GM21526 (cell line): Measurements from ENCODE around the gene MCRS1.

Experiments used
- ATAC-seq: cut with Tn5 transposase; IDR thresholded peaks from one replicate; pipeline ENCODE4 v1.9.1; 2021; ENCODE audit warnings: moderate library complexity; ENCODE audit not compliant: unreplicated experiment, low FRiP score

MCRS1 gene

GRCh38 chr12:49557187-49557916 is 10.6 kb downstream of the MCRS1 start:
- no peak for ATAC-seq

- no peak for ATAC-seq
These were observed 11.4 kb downstream of the MCRS1 start for GRCh38 chr12:49556391-49557186.

- ATAC-seq: no peak
These were observed 12.1 kb downstream of the MCRS1 start for GRCh38 chr12:49555631-49556390.

GRCh38 chr12:49554266-49554665 is 13.7 kb downstream of the MCRS1 start:
- no peak for ATAC-seq

GRCh38 chr12:49553512-49554088 is 14.3 kb downstream of the MCRS1 start:
- no peak for ATAC-seq

- ATAC-seq: no peak
These were observed 15.0 kb downstream of the MCRS1 start for GRCh38 chr12:49552899-49553298.

- no peak for ATAC-seq
These were observed 15.5 kb downstream of the MCRS1 start for GRCh38 chr12:49552425-49552824.

- ATAC-seq: no peak
These were observed 15.9 kb downstream of the MCRS1 start for GRCh38 chr12:49552014-49552413.

GRCh38 chr12:49550693-49551252 is 17.2 kb downstream of the MCRS1 start:
- no peak for ATAC-seq

GRCh38 chr12:49549735-49550692 is 17.9 kb downstream of the MCRS1 start:
- no peak for ATAC-seq

- ATAC-seq: no peak
These were observed 18.9 kb downstream of the MCRS1 start for GRCh38 chr12:49548822-49549648.

- ATAC-seq: no peak
These were observed 19.5 kb downstream of the MCRS1 start for GRCh38 chr12:49548481-49548821.

- ATAC-seq: no peak
These were observed 20.8 kb downstream of the MCRS1 start for GRCh38 chr12:49547090-49547690.

GRCh38 chr12:49546481-49546880 is 21.5 kb downstream of the MCRS1 start:
- ATAC-seq: no peak

- ATAC-seq: no peak
These were observed 22.1 kb downstream of the MCRS1 start for GRCh38 chr12:49545815-49546214.

- ATAC-seq: no peak
These were observed 23.8 kb downstream of the MCRS1 start for GRCh38 chr12:49543914-49544815.

GRCh38 chr12:49543221-49543913 is 24.6 kb downstream of the MCRS1 start:
- ATAC-seq: no peak
